GM12865 (cell line): Measurements from ENCODE around the gene EHD4.

Experiments
- DNase-seq: peaks from one replicate; pipeline ENCODE4 v3.0.0; 2010; ENCODE audit warnings: low read depth
- H3K4me3 ChIP-seq: 2 replicates; pipeline ENCODE4 v1.5.1; 2011; ENCODE audit warnings: mild to moderate bottlenecking, low read depth, low read length, control low read depth
- TF ChIP-seq, protein P1 (sequence below): IDR thresholded peaks from 2 replicates; pipeline ENCODE4 v1.5.1; 2011; ENCODE audit warnings: low read length, control low read depth, low read depth, inconsistent platforms; ENCODE audit not compliant: insufficient read depth; ENCODE audit errors: missing control alignments

EHD4 gene

DNA sequence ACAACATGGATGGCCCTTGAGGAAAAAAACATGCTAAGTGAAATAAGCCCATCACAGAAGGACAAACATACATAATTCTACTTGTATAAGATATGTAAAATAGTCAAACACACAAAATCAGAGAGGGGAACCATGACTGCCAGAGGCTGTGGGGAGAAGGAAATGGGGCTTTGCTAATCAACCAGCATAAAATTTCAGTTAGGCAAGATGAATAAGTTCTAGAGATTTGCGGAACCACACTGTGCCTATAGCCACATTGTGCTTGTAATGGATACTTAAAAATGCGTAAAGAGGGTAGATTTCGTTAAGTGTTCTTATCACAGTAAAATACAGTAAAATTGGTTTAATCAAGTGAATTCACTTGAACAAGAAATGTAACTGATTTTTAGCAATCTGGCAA is 44.8 kb downstream of the EHD4 start:
- no peak for DNase-seq
- H3K4me3 ChIP-seq, result no peak overlapping the region
- TF ChIP-seq, protein P1, sequence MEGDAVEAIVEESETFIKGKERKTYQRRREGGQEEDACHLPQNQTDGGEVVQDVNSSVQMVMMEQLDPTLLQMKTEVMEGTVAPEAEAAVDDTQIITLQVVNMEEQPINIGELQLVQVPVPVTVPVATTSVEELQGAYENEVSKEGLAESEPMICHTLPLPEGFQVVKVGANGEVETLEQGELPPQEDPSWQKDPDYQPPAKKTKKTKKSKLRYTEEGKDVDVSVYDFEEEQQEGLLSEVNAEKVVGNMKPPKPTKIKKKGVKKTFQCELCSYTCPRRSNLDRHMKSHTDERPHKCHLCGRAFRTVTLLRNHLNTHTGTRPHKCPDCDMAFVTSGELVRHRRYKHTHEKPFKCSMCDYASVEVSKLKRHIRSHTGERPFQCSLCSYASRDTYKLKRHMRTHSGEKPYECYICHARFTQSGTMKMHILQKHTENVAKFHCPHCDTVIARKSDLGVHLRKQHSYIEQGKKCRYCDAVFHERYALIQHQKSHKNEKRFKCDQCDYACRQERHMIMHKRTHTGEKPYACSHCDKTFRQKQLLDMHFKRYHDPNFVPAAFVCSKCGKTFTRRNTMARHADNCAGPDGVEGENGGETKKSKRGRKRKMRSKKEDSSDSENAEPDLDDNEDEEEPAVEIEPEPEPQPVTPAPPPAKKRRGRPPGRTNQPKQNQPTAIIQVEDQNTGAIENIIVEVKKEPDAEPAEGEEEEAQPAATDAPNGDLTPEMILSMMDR, result no peak

DNA sequence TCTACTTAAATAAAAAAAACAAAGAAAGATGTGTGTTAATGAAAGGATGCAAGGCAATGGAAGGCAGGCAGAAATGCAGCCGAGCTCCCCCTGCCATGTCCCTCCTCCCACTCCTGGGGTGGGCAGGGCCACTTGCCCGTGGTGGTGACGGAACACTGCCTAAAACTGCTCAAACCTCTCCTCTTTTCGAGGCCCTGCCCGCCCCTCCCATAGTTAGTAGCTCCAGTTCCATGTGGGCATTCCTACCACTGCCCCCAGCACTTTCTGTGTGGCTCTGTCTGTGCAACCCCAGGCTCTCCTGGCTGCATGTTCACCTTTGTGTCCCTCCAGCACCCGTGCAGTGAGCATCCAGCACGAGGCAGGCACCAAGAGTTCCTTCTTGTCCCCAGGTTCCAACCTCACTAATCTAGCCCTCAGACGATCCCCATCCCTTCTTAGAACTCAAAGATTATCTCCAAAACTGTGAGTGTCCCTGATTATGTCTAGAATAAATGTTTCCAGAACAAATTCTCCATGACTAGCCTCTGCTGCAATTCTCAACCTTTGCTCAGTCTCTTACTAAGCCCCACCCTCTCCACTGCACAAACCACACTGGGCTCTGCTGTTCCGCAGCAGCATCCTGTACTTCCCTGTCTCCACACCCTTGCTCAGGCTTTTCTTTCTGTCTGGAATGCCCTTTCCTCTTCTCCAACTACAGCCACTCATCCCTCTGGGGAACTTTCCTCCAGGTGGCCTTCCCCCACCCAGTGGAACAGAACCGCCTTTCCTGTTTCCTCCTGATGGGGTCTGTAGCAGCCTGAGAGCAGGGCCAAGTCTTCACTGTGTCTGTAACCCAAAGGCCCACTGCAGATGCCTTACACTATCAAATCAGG is 45.9 kb downstream of the EHD4 start:
- no peak overlapping the region for H3K4me3 ChIP-seq
- DNase-seq, result no peak
- TF ChIP-seq, protein P1, result no peak

- TF ChIP-seq, protein P1, result no peak
- no peak for DNase-seq
- no peak overlapping the region for H3K4me3 ChIP-seq
These were observed 47.2 kb downstream of the EHD4 start for GRCh38 chr15:41925086-41925608.

DNA sequence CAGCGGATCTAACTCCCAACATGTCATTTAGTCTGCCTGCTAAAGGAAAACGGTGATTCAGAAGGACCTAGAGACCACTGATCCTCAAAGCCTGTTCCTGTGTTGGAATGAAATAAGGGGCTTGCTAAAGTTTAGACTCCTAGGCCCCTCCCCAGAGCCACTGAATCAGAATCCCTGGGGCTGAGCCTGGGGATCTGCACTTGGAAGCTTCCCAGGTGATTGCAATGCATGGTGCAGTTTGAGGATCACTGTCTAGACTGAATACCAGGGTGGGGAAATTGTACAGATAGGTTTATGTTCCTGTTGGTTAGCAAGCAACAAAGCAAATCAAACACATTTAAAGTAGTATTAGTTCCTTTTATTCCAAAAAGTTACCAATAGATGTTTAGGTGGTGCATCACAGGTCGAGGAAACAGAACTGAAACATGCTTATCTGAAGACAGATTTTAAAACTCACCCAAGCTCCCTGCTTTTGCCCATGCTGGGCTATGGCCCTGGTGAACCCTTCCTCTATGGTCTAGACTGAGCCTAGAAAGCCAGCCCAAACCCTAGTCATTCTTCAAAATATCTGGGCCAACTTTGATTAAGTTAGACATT is 48.9 kb downstream of the EHD4 start:
- H3K4me3 ChIP-seq, result no peak overlapping the region
- TF ChIP-seq, protein P1, result no peak
- no peak for DNase-seq

- TF ChIP-seq, protein P1, result no peak
- H3K4me3 ChIP-seq, result no peak overlapping the region
- DNase-seq, result no peak
These were observed 50.0 kb downstream of the EHD4 start for GRCh38 chr15:41922353-41922752.

GRCh38 chr15:41921639-41922038 is 50.7 kb downstream of the EHD4 start:
- TF ChIP-seq, protein P1, result no peak
- no peak overlapping the region for H3K4me3 ChIP-seq
- no peak for DNase-seq
